Liver (tissue), 9 donors: ENCODE measurements around the gene MGRN1. TPM values are rescaled to one million over a fixed set of nuclear protein-coding genes. Genes with fewer than 3 reads are reported as not detected.

Experiments used
- DNase-seq: peaks from one replicate; pipeline ENCODE4 v3.0.0-alpha.2; 2017; ENCODE audit warnings: low spot score
- H3K27ac ChIP-seq, 2 donors: one replicate each; pipeline ENCODE4 v1.7.0; 2013; ENCODE audit warnings: inconsistent platforms in 2 of 2, low read length in 2 of 2, control low read depth in 1 of 2, low read depth in 1 of 2, mild to moderate bottlenecking in 1 of 2
- H3K27me3 ChIP-seq, 4 donors: one replicate each; pipeline versions ENCODE4 v1.6.1 to v1.7.0; 2013; ENCODE audit warnings: low read length in 3 of 4, inconsistent platforms in 1 of 4, mild to moderate bottlenecking in 1 of 4, moderate library complexity in 1 of 4; ENCODE audit not compliant: control insufficient read depth in 4 of 4, insufficient read depth in 4 of 4
- H3K36me3 ChIP-seq, 4 donors: one replicate each; pipeline versions ENCODE4 v1.6.1 to v1.7.0; 2013; ENCODE audit warnings: low read length in 3 of 4, mild to moderate bottlenecking in 3 of 4, low read depth in 1 of 4, moderate library complexity in 1 of 4; ENCODE audit not compliant: control insufficient read depth in 4 of 4, insufficient read depth in 3 of 4
- H3K4me1 ChIP-seq, 4 donors: one replicate each; pipeline versions ENCODE4 v1.6.1 to v1.7.0; 2013; ENCODE audit warnings: low read length in 3 of 4, mild to moderate bottlenecking in 3 of 4, moderate library complexity in 1 of 4; ENCODE audit not compliant: control insufficient read depth in 4 of 4, insufficient read depth in 4 of 4
- H3K4me3 ChIP-seq, 3 donors: one replicate each; pipeline versions ENCODE4 v1.6.1 to v1.7.0; 2013; ENCODE audit warnings: low read length in 3 of 3, control low read depth in 1 of 3, low read depth in 1 of 3, mild to moderate bottlenecking in 1 of 3
- H3K9ac ChIP-seq, 2 donors: one replicate each; pipeline ENCODE4 v1.7.0; 2013; ENCODE audit warnings: low read length in 2 of 2, mild to moderate bottlenecking in 2 of 2, moderate library complexity in 2 of 2, control low read depth in 1 of 2, low read depth in 1 of 2
- H3K9me3 ChIP-seq, 4 donors: one replicate each; pipeline versions ENCODE4 v1.6.1 to v1.7.0; 2013; ENCODE audit warnings: low read length in 3 of 4; ENCODE audit not compliant: control insufficient read depth in 4 of 4
- EGR1 ChIP-seq, 2 donors: IDR thresholded peaks; 2 replicates each; pipeline ENCODE4 v1.6.1; 2016 to 2018; ENCODE audit warnings: antibody characterized with exemption in 2 of 2, low read depth in 2 of 2
- FOXA2 ChIP-seq: IDR thresholded peaks from 2 replicates; pipeline ENCODE4 v1.6.1; 2016; ENCODE audit warnings: antibody characterized with exemption
- GABPA ChIP-seq, 2 donors: IDR thresholded peaks in 1 of 2; conservative IDR thresholded peaks in 1 of 2; 2 replicates each; pipeline ENCODE4 v1.6.1; 2016; ENCODE audit warnings: antibody characterized with exemption in 2 of 2, mild to moderate bottlenecking in 1 of 2, moderate library complexity in 1 of 2
- HNF4G ChIP-seq: IDR thresholded peaks from 2 replicates; pipeline ENCODE4 v1.6.1; 2016; ENCODE audit warnings: antibody characterized with exemption
- JUND ChIP-seq, 2 donors: IDR thresholded peaks; 2 replicates each; pipeline ENCODE4 v1.6.1; 2016; ENCODE audit warnings: antibody characterized with exemption in 2 of 2
- NR2F2 ChIP-seq: IDR thresholded peaks from 2 replicates; pipeline ENCODE4 v1.6.1; 2016; ENCODE audit warnings: antibody characterized with exemption
- RAD21 ChIP-seq, 2 donors: IDR thresholded peaks; 2 replicates each; pipeline ENCODE4 v1.6.1; 2016; ENCODE audit warnings: antibody characterized with exemption in 2 of 2, mild to moderate bottlenecking in 2 of 2
- REST ChIP-seq: IDR thresholded peaks from 2 replicates; pipeline ENCODE4 v1.6.1; 2016; ENCODE audit warnings: antibody characterized with exemption, mild to moderate bottlenecking
- RXRA ChIP-seq, 2 donors: IDR thresholded peaks; 2 replicates each; pipeline ENCODE4 v1.6.1; 2017 to 2018; ENCODE audit warnings: antibody characterized with exemption in 2 of 2, mild to moderate bottlenecking in 1 of 2
- YY1 ChIP-seq: IDR thresholded peaks from 2 replicates; pipeline ENCODE4 v1.6.1; 2016; ENCODE audit warnings: antibody characterized with exemption, mild to moderate bottlenecking
- ZBTB33 ChIP-seq: IDR thresholded peaks from 2 replicates; pipeline ENCODE4 v1.6.1; 2016; ENCODE audit warnings: antibody characterized with exemption
- WGBS: extraction: QIAGEN DNeasy Blood & Tissue Kit; methylation state at CpG from one replicate; pipeline ENCODE4 v1.1.7; 2013; 5-methylcytosine and 5-hydroxymethylcytosine counted together
- polyA plus RNA-seq, 2 donors: library from polyadenylated mRNA; stranded (reverse) in 1 of 2; unstranded in 1 of 2; fragments of 200-250 nt in 1 of 2; fragments of >200 nt in 1 of 2; fragmentation: Nextera tagmentation in 1 of 2; extraction: Ambion mirVana in 1 of 2; gene quantifications; one replicate each; pipeline versions ENCODE4 v1.2.1 to v1.2.3, GENCODE V29; 2013 to 2015
- total RNA-seq, 2 donors: library from RNA; depleted of rRNA; stranded (reverse); fragments of >200 nt; gene quantifications; one replicate each; pipeline ENCODE4 v1.2.3, GENCODE V29; 2014
- donor health status: healthy.
- donor health status: healthy.
- donor health status: healthy.
- donor health status: healthy.
- donor health status: healthy.

Gene MGRN1
- total and polyA plus RNA-seq, 4 donors = 15.9 to 35.7 (median 25.9) TPM

GRCh38 chr16:4609200-4610010, 15.2 kb upstream of the MGRN1 start:
- Histone ChIP-seq H3K36me3 (peaks cover 0 to 11% (median 8%) of the 10 kb centered on the region in 4 donors), H3K27me3 (no peaks in the 10 kb centered on the region), H3K9ac (no peak overlapping the region), H3K4me1 (peaks cover 3 to 50% (median 24%) of the 10 kb centered on the region in 4 donors), H3K9me3 (no peaks in the 10 kb centered on the region), H3K27ac (peak overlapping the region in 1 of 2 donors; percentile 10), H3K4me3 (no peak overlapping the region)
- 77% methylated on average over 45 of the region's 45 CpGs for WGBS
- TF ChIP-seq HNF4G = no peak
- TF ChIP-seq FOXA2 = no peak
- DNase-seq = no peak

- Histone ChIP-seq H3K36me3 (peaks cover 0 to 11% (median 8%) of the 10 kb centered on the region in 4 donors), H3K4me1 (peaks cover 7 to 55% (median 27%) of the 10 kb centered on the region in 4 donors), H3K27ac (no peak overlapping the region), H3K27me3 (no peaks in the 10 kb centered on the region), H3K9ac (no peak overlapping the region), H3K4me3 (no peak overlapping the region), H3K9me3 (no peaks in the 10 kb centered on the region)
- 90% methylated on average over 32 of the region's 32 CpGs for WGBS
- DNase-seq = no peak
- TF ChIP-seq RXRA (IDR thresholded peaks at IDR 0.05) (no peak), NR2F2 (no peak), RAD21 (IDR thresholded peaks at IDR 0.05) (no peak), GABPA (IDR thresholded peaks at IDR 0.05 in 1 of 2, conservative IDR thresholded peaks at IDR 0.05 in 1 of 2) (no peak), EGR1 (IDR thresholded peaks at IDR 0.05; ENCODE audit: low read depth in 2 of 2) (no peak), YY1 (no peak), REST (no peak), JUND (IDR thresholded peaks at IDR 0.05) (no peak)
Observed at GRCh38 chr16:4610011-4611005, 14.3 kb upstream of the MGRN1 start.

- WGBS = 87% methylated on average over 22 of the region's 22 CpGs
- Histone ChIP-seq H3K36me3 (peaks cover 0 to 11% (median 8%) of the 10 kb centered on the region in 4 donors), H3K4me1 (peaks cover 7 to 54% (median 30%) of the 10 kb centered on the region in 4 donors), H3K4me3 (no peak overlapping the region), H3K9ac (no peak overlapping the region), H3K27me3 (no peaks in the 10 kb centered on the region), H3K9me3 (no peaks in the 10 kb centered on the region), H3K27ac (no peak overlapping the region)
- TF ChIP-seq NR2F2 (no peak), HNF4G (no peak), RXRA (IDR thresholded peaks at IDR 0.05) (no peak), REST (no peak), ZBTB33 (no peak)
- no peak for DNase-seq
Observed at GRCh38 chr16:4611337-4612021, 13.1 kb upstream of the MGRN1 start.
